Peyer's patch (tissue), 4 donors: ENCODE measurements around the gene ZNF568. TPM values are rescaled to one million over a fixed set of nuclear protein-coding genes. Genes with fewer than 3 reads are reported as not detected.

Source experiments
- DNase-seq, 3 donors: peaks; one replicate each; pipeline ENCODE4 v3.0.0-alpha.2; 2017 to 2019
- H3K27ac ChIP-seq, 4 donors: fragments of 200-600 bp; sonication (generic); one replicate each; pipeline ENCODE4 v1.5.1; 2016 to 2019
- H3K27me3 ChIP-seq, 2 donors: fragments of 200-600 bp; sonication (generic); one replicate each; pipeline ENCODE4 v1.5.1; 2019
- H3K36me3 ChIP-seq, 3 donors: fragments of 200-600 bp; sonication (generic); one replicate each; pipeline ENCODE4 v1.5.1; 2016 to 2019
- H3K4me1 ChIP-seq, 4 donors: fragments of 200-600 bp; sonication (generic); one replicate each; pipeline ENCODE4 v1.5.1; 2016 to 2019
- H3K4me3 ChIP-seq, 4 donors: fragments of 200-600 bp; sonication (generic); 1 replicate in 3 of 4; 2 replicates in 1 of 4; pipeline ENCODE4 v1.5.1; 2016 to 2019; ENCODE audit warnings: mild to moderate bottlenecking in 1 of 4
- H3K9me3 ChIP-seq, 4 donors: fragments of 200-600 bp; sonication (generic); one replicate each; pipeline ENCODE4 v1.5.1; 2016 to 2019; ENCODE audit warnings: mild to moderate bottlenecking in 1 of 4
- POLR2A ChIP-seq, 2 donors: fragments of 450-650 bp; IDR thresholded peaks; one replicate each; pipeline ENCODE4 v1.5.1; 2017; ENCODE audit warnings: antibody characterized with exemption in 2 of 2, mild to moderate bottlenecking in 2 of 2, moderate library complexity in 2 of 2
- total RNA-seq, 4 donors: library from RNA; depleted of rRNA; stranded (reverse); fragments of >200 nt; gene quantifications; one replicate each; pipeline ENCODE4 v1.1.0, GENCODE V29; 2016
- TF ChIP-seq, protein P1 (sequence below), 6 experiments: fragments of 450-650 bp in 4 of 6; fragments of 200-600 bp in 2 of 6; sonication (generic) in 1 of 6; IDR thresholded peaks; one replicate each; pipeline ENCODE4 v1.5.1; 2017 to 2019; ENCODE audit warnings: antibody characterized with exemption in 6 of 6, mild to moderate bottlenecking in 3 of 6, moderate library complexity in 1 of 6

The ZNF568 gene
- total RNA-seq, 4 donors from 2014 or later: 2.7 to 17.3 (median 3.7) TPM

DNA sequence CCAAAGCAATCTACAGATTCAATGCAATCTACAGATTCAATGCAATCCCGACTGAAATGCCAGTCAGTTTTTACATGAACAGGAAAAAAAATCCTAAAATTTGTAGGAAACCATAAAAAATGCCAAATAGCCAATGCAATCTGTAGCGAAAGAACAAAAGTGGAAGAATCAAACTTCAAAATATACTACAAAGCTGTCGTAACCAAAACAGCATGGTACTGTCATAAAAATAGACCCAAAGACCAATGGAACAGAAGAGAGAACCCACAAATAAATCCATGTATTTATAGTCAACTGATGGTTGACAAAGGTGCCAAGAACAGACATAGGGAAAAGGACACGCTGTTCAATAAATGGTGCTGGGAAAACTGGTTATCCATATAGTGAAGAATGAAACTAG is 17.7 kb upstream of the ZNF568 start:
- H3K9me3 ChIP-seq: peaks cover 3 to 87% (median 35%) of the 10 kb centered on the region in 4 donors

DNA sequence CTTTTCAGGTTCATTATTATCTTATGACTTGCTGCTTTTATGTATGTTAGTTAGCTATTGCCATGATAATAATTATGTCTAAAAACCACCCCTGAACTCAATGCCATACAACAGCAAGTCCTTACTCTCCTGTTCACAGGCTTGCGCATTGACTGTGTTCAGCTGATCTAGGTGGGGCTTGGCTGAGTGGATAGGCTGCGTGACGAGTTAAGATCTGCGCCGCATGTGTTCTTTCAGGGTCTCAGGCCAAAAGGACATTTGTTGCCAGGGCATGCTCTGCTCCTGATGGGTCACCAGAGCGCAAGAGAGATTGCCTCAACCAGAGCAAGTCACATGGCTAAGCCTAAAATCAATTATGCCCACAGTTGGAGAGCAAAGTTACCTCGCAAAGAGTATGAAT is 859 bp downstream of the ZNF568 start:
- Histone ChIP-seq H3K27ac (peak overlapping the region in 2 of 4 donors; percentile 89 to 93), H3K36me3 (peaks cover 0 to 34% (median 0%) of the 10 kb centered on the region in 3 donors), H3K4me3 (peak overlapping the region; percentile 66 to 86 (median 81)), H3K9me3 (peaks cover 0 to 3% (median 0%) of the 10 kb centered on the region in 4 donors), H3K27me3 (no peaks in the 10 kb centered on the region), H3K4me1 (peaks cover 0 to 11% (median 4%) of the 10 kb centered on the region in 4 donors)
- TF ChIP-seq, protein P1, sequence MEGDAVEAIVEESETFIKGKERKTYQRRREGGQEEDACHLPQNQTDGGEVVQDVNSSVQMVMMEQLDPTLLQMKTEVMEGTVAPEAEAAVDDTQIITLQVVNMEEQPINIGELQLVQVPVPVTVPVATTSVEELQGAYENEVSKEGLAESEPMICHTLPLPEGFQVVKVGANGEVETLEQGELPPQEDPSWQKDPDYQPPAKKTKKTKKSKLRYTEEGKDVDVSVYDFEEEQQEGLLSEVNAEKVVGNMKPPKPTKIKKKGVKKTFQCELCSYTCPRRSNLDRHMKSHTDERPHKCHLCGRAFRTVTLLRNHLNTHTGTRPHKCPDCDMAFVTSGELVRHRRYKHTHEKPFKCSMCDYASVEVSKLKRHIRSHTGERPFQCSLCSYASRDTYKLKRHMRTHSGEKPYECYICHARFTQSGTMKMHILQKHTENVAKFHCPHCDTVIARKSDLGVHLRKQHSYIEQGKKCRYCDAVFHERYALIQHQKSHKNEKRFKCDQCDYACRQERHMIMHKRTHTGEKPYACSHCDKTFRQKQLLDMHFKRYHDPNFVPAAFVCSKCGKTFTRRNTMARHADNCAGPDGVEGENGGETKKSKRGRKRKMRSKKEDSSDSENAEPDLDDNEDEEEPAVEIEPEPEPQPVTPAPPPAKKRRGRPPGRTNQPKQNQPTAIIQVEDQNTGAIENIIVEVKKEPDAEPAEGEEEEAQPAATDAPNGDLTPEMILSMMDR (IDR thresholded peaks at IDR 0.05): no peak
- no peak for TF ChIP-seq POLR2A (IDR thresholded peaks at IDR 0.05)
- no peak for DNase-seq

More for the DNA sequence above, 17.7 kb upstream of the ZNF568 start:
- Histone ChIP-seq H3K27ac (no peak overlapping the region), H3K4me3 (no peak overlapping the region), H3K36me3 (peaks cover 0 to 73% (median 0%) of the 10 kb centered on the region in 3 donors), H3K4me1 (no peaks in the 10 kb centered on the region), H3K27me3 (no peaks in the 10 kb centered on the region)
- no peak for DNase-seq
- no peak for TF ChIP-seq POLR2A (IDR thresholded peaks at IDR 0.05)
- TF ChIP-seq, protein P1 (IDR thresholded peaks at IDR 0.05): no peak

GRCh38 chr19:36918090-36918489 is 2.0 kb downstream of the ZNF568 start:
- no peak overlapping the region for H3K27ac ChIP-seq
- no peaks in the 10 kb centered on the region for H3K27me3 ChIP-seq
- peaks cover 0 to 11% (median 4%) of the 10 kb centered on the region in 4 donors for H3K4me1 ChIP-seq
- no peak for DNase-seq
- no peak for TF ChIP-seq POLR2A (IDR thresholded peaks at IDR 0.05)
- TF ChIP-seq, protein P1 (IDR thresholded peaks at IDR 0.05): no peak
- no peak overlapping the region for H3K4me3 ChIP-seq
- H3K36me3 ChIP-seq: peaks cover 0 to 35% (median 0%) of the 10 kb centered on the region in 3 donors
- H3K9me3 ChIP-seq: peaks cover 0 to 3% (median 0%) of the 10 kb centered on the region in 4 donors

DNA sequence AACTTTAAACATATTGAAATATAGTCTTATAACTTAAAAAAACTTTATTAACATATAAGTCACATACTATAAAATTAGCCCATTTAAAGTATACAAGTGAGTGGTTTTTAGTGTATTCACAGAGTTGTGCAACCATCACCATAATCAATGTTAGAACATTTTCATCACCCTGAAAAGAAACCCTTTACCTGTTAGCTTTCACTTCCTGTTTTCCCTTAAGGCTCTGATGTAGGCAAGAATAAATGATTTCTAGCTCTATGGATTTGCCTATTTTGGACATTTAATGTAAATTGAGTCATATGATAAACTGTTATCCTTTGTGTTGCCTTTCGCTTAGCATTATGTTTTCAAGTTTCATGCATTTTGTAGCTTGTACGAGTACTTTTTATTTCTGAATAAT is 15.6 kb downstream of the ZNF568 start:
- Histone ChIP-seq H3K36me3 (peaks cover 0 to 21% (median 0%) of the 10 kb centered on the region in 3 donors), H3K27me3 (no peaks in the 10 kb centered on the region), H3K27ac (no peak overlapping the region), H3K4me3 (no peak overlapping the region), H3K4me1 (no peaks in the 10 kb centered on the region), H3K9me3 (peaks cover 0 to 46% (median 6%) of the 10 kb centered on the region in 4 donors)
- no peak for TF ChIP-seq POLR2A (IDR thresholded peaks at IDR 0.05)
- TF ChIP-seq, protein P1 (IDR thresholded peaks at IDR 0.05): no peak
- no peak for DNase-seq

- peaks cover 0 to 71% (median 7%) of the 10 kb centered on the region in 3 donors for H3K36me3 ChIP-seq
- H3K4me1 ChIP-seq: no peaks in the 10 kb centered on the region
- H3K27ac ChIP-seq: no peak overlapping the region
- no peak for DNase-seq
- no peaks in the 10 kb centered on the region for H3K27me3 ChIP-seq
- H3K9me3 ChIP-seq: peaks cover 0 to 43% (median 0%) of the 10 kb centered on the region in 4 donors
- no peak overlapping the region for H3K4me3 ChIP-seq
- TF ChIP-seq POLR2A (IDR thresholded peaks at IDR 0.05): no peak
- TF ChIP-seq, protein P1 (IDR thresholded peaks at IDR 0.05): no peak
Measured at GRCh38 chr19:36939153-36939552, 23.0 kb downstream of the ZNF568 start.
